Measurements from ENCODE around the gene CD300LF.

DNA sequence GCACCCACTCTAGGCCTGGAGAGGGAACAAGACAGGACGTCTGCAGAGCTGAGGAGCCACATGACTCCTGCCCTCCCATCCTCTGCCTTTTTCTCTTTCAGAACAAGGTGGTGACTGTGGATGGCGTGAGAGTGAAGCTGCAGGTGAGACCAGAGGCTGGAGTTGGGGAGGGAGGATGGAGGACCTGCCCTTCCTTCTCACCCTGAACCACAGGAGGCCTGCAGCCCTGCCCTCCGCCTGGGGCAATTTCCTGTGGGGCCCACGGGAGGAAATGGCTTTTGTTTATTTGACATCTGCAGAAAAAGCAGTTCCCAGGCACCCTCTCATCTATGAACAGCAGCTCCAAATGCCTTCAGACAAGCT lies 29.4 kb upstream of the CD300LF start:
- no peak for TF ChIP-seq CTCF (IDR thresholded peaks at IDR 0.05; ENCODE audit: insufficient read depth, low read length, poor library complexity, severe bottlenecking)
- TF ChIP-seq EZH2phosphoT487 (conservative IDR thresholded peaks at IDR 0.05; ENCODE audit: low read length) = no peak

All from SU-DHL-6 (cell line).